ENCODE data around the gene TAF4B.

DNA sequence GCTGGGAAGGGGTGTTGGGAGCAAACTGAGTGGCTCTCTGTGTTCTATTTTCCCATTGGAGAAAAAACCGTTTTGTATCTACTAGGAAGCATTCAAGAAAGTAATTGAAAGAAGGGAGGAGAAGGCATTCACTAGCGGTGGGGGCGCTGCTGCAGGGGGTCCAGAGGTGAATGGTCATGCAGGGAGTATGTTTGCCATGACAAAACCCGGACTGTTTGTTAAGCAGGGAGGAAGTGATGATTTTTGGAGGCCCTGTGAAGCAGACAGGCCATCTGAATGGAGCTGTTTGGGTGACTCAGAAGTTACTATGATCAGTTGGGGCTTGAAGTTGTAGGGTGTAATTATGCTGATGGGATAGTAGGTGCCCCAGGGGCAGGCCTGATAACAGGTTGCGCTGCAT is 7.0 kb downstream of the TAF4B start:
- no peak for TF ChIP-seq EZH2phosphoT487 (IDR thresholded peaks at IDR 0.05; ENCODE audit: borderline replicate concordance, low read depth, low read length)
- TF ChIP-seq, protein P1, sequence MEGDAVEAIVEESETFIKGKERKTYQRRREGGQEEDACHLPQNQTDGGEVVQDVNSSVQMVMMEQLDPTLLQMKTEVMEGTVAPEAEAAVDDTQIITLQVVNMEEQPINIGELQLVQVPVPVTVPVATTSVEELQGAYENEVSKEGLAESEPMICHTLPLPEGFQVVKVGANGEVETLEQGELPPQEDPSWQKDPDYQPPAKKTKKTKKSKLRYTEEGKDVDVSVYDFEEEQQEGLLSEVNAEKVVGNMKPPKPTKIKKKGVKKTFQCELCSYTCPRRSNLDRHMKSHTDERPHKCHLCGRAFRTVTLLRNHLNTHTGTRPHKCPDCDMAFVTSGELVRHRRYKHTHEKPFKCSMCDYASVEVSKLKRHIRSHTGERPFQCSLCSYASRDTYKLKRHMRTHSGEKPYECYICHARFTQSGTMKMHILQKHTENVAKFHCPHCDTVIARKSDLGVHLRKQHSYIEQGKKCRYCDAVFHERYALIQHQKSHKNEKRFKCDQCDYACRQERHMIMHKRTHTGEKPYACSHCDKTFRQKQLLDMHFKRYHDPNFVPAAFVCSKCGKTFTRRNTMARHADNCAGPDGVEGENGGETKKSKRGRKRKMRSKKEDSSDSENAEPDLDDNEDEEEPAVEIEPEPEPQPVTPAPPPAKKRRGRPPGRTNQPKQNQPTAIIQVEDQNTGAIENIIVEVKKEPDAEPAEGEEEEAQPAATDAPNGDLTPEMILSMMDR (conservative IDR thresholded peaks at IDR 0.05; ENCODE audit: low read length) = no peak

Measured in OCI-LY7 (cell line).